ENCODE measurements around the gene TSFM. TPM values are rescaled to one million over a fixed set of nuclear protein-coding genes. Genes with fewer than 3 reads are reported as not detected.

The TSFM gene
- total RNA-seq, 1 experiment from 2014 or later, result 48.7 TPM

DNA sequence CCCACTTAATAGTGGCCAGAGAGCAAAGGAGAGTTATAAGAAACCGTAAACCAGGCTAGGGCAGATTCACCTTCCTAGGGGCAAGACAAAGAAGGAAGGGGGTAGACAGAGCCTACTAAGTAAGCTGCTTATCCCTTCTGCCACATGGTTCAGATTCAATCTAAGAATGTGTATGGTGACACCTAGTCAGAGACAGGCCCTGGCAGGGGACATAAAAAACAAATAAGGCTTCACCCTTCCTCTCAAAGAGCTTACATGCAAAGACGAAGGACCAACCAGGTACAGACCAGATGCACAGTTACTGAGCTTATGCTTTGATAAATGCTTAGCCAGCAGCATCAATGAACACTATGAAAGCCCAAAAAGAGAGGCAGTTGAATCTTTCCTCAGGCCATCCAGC lies 20.1 kb upstream of the TSFM start:
- Mint-ChIP-seq H3K4me3 (no peak overlapping the region), H3K27me3 (ENCODE audit: low read depth) (peaks cover 99% of the 10 kb centered on the region), H3K4me1 (peaks cover 32% of the 10 kb centered on the region), H3K9me3 (no peaks in the 10 kb centered on the region), H3K36me3 (no peaks in the 10 kb centered on the region), H3K27ac (no peak overlapping the region)
- DNase-seq (ENCODE audit: low spot score) (no peak), ATAC-seq (no peak)
- POLR2A ChIA-PET, result no interaction called here
- CTCF ChIA-PET, result no interaction called here
- TF ChIP-seq, protein P1, sequence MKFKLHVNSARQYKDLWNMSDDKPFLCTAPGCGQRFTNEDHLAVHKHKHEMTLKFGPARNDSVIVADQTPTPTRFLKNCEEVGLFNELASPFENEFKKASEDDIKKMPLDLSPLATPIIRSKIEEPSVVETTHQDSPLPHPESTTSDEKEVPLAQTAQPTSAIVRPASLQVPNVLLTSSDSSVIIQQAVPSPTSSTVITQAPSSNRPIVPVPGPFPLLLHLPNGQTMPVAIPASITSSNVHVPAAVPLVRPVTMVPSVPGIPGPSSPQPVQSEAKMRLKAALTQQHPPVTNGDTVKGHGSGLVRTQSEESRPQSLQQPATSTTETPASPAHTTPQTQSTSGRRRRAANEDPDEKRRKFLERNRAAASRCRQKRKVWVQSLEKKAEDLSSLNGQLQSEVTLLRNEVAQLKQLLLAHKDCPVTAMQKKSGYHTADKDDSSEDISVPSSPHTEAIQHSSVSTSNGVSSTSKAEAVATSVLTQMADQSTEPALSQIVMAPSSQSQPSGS (CRISPR knock-in tag; IDR thresholded peaks at IDR 0.05; ENCODE audit: borderline replicate concordance, low read depth), result no peak
- TF ChIP-seq NR3C1 (CRISPR knock-in tag; conservative IDR thresholded peaks at IDR 0.05; ENCODE audit: low read depth), result no peak
- TF ChIP-seq GABPB1 (CRISPR knock-in tag; IDR thresholded peaks at IDR 0.05), result no peak
- TF ChIP-seq, protein P2, sequence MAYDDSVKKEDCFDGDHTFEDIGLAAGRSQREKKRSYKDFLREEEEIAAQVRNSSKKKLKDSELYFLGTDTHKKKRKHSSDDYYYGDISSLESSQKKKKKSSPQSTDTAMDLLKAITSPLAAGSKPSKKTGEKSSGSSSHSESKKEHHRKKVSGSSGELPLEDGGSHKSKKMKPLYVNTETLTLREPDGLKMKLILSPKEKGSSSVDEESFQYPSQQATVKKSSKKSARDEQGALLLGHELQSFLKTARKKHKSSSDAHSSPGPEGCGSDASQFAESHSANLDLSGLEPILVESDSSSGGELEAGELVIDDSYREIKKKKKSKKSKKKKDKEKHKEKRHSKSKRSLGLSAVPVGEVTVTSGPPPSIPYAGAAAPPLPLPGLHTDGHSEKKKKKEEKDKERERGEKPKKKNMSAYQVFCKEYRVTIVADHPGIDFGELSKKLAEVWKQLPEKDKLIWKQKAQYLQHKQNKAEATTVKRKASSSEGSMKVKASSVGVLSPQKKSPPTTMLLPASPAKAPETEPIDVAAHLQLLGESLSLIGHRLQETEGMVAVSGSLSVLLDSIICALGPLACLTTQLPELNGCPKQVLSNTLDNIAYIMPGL (CRISPR knock-in tag; IDR thresholded peaks at IDR 0.05), result no peak
- TF ChIP-seq IRF2 (CRISPR knock-in tag; IDR thresholded peaks at IDR 0.05; ENCODE audit: borderline replicate concordance, low read depth), result no peak
- TF ChIP-seq, protein P3, sequence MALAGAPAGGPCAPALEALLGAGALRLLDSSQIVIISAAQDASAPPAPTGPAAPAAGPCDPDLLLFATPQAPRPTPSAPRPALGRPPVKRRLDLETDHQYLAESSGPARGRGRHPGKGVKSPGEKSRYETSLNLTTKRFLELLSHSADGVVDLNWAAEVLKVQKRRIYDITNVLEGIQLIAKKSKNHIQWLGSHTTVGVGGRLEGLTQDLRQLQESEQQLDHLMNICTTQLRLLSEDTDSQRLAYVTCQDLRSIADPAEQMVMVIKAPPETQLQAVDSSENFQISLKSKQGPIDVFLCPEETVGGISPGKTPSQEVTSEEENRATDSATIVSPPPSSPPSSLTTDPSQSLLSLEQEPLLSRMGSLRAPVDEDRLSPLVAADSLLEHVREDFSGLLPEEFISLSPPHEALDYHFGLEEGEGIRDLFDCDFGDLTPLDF (CRISPR knock-in tag; IDR thresholded peaks at IDR 0.05), result no peak
- TF ChIP-seq MXD4 (CRISPR knock-in tag; IDR thresholded peaks at IDR 0.05; ENCODE audit: borderline replicate concordance), result no peak
- TF ChIP-seq, protein P4, sequence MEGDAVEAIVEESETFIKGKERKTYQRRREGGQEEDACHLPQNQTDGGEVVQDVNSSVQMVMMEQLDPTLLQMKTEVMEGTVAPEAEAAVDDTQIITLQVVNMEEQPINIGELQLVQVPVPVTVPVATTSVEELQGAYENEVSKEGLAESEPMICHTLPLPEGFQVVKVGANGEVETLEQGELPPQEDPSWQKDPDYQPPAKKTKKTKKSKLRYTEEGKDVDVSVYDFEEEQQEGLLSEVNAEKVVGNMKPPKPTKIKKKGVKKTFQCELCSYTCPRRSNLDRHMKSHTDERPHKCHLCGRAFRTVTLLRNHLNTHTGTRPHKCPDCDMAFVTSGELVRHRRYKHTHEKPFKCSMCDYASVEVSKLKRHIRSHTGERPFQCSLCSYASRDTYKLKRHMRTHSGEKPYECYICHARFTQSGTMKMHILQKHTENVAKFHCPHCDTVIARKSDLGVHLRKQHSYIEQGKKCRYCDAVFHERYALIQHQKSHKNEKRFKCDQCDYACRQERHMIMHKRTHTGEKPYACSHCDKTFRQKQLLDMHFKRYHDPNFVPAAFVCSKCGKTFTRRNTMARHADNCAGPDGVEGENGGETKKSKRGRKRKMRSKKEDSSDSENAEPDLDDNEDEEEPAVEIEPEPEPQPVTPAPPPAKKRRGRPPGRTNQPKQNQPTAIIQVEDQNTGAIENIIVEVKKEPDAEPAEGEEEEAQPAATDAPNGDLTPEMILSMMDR (IDR thresholded peaks at IDR 0.05), result no peak
- TF ChIP-seq ESRRA (CRISPR knock-in tag; IDR thresholded peaks at IDR 0.05; ENCODE audit: borderline replicate concordance), result no peak
- TF ChIP-seq, protein P5, sequence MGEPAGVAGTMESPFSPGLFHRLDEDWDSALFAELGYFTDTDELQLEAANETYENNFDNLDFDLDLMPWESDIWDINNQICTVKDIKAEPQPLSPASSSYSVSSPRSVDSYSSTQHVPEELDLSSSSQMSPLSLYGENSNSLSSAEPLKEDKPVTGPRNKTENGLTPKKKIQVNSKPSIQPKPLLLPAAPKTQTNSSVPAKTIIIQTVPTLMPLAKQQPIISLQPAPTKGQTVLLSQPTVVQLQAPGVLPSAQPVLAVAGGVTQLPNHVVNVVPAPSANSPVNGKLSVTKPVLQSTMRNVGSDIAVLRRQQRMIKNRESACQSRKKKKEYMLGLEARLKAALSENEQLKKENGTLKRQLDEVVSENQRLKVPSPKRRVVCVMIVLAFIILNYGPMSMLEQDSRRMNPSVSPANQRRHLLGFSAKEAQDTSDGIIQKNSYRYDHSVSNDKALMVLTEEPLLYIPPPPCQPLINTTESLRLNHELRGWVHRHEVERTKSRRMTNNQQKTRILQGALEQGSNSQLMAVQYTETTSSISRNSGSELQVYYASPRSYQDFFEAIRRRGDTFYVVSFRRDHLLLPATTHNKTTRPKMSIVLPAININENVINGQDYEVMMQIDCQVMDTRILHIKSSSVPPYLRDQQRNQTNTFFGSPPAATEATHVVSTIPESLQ (CRISPR knock-in tag; IDR thresholded peaks at IDR 0.05), result no peak
- TF ChIP-seq, protein P6, sequence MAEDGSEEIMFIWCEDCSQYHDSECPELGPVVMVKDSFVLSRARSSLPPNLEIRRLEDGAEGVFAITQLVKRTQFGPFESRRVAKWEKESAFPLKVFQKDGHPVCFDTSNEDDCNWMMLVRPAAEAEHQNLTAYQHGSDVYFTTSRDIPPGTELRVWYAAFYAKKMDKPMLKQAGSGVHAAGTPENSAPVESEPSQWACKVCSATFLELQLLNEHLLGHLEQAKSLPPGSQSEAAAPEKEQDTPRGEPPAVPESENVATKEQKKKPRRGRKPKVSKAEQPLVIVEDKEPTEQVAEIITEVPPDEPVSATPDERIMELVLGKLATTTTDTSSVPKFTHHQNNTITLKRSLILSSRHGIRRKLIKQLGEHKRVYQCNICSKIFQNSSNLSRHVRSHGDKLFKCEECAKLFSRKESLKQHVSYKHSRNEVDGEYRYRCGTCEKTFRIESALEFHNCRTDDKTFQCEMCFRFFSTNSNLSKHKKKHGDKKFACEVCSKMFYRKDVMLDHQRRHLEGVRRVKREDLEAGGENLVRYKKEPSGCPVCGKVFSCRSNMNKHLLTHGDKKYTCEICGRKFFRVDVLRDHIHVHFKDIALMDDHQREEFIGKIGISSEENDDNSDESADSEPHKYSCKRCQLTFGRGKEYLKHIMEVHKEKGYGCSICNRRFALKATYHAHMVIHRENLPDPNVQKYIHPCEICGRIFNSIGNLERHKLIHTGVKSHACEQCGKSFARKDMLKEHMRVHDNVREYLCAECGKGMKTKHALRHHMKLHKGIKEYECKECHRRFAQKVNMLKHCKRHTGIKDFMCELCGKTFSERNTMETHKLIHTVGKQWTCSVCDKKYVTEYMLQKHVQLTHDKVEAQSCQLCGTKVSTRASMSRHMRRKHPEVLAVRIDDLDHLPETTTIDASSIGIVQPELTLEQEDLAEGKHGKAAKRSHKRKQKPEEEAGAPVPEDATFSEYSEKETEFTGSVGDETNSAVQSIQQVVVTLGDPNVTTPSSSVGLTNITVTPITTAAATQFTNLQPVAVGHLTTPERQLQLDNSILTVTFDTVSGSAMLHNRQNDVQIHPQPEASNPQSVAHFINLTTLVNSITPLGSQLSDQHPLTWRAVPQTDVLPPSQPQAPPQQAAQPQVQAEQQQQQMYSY (CRISPR knock-in tag; IDR thresholded peaks at IDR 0.05), result no peak
- no peak for TF ChIP-seq NFATC4 (CRISPR knock-in tag; IDR thresholded peaks at IDR 0.05)
- no peak for TF ChIP-seq SMAD3 (CRISPR knock-in tag; IDR thresholded peaks at IDR 0.05; ENCODE audit: borderline replicate concordance)
- TF ChIP-seq, protein P7, sequence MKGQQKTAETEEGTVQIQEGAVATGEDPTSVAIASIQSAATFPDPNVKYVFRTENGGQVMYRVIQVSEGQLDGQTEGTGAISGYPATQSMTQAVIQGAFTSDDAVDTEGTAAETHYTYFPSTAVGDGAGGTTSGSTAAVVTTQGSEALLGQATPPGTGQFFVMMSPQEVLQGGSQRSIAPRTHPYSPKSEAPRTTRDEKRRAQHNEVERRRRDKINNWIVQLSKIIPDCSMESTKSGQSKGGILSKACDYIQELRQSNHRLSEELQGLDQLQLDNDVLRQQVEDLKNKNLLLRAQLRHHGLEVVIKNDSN (CRISPR knock-in tag; IDR thresholded peaks at IDR 0.05), result no peak
- TF ChIP-seq NR2C2 (CRISPR knock-in tag; IDR thresholded peaks at IDR 0.05), result no peak
- no peak for TF ChIP-seq TEAD1 (CRISPR knock-in tag; IDR thresholded peaks at IDR 0.05)
- TF ChIP-seq RELA (CRISPR knock-in tag; IDR thresholded peaks at IDR 0.05; ENCODE audit: borderline replicate concordance), result no peak
- TF ChIP-seq NFYB (CRISPR knock-in tag; conservative IDR thresholded peaks at IDR 0.05; ENCODE audit: low read depth), result no peak
